T-helper 1 cell treated with Interleukin-12 subunit alpha and Interleukin-12 subunit beta and Interleukin-4 antibody, amounts not matched to agents 30 μg/mL and 1 μg/mL, for 36 hours (primary cell): Measurements from ENCODE around the gene PAPOLG.

Source experiments
- H3K27ac Mint-ChIP-seq: one replicate; pipeline ENCODE4 v1.8.0; 2021; ENCODE audit warnings: mild to moderate bottlenecking, mixed read lengths
- H3K27me3 Mint-ChIP-seq: one replicate; pipeline ENCODE4 v1.8.0; 2021; ENCODE audit warnings: low read depth, mixed read lengths
- H3K36me3 Mint-ChIP-seq: one replicate; pipeline ENCODE4 v1.8.0; 2021; ENCODE audit warnings: low read depth, mixed read lengths
- H3K4me1 Mint-ChIP-seq: one replicate; pipeline ENCODE4 v1.8.0; 2021; ENCODE audit warnings: low read depth, mixed read lengths
- H3K4me3 Mint-ChIP-seq: one replicate; pipeline ENCODE4 v1.8.0; 2021; ENCODE audit warnings: mild to moderate bottlenecking, moderate library complexity, mixed read lengths
- H3K9me3 Mint-ChIP-seq: one replicate; pipeline ENCODE4 v1.8.0; 2021; ENCODE audit warnings: mixed read lengths

PAPOLG gene

GRCh38 chr2:60756097-60757087 is at the start of gene PAPOLG:
Gene PAPOLG, plus strand, starts transcription at chr2:60756268. Its CDS starts 211 bp downstream, at chr2:60756479.
- H3K9me3 Mint-ChIP-seq: no peaks in the 10 kb centered on the region
- H3K27me3 Mint-ChIP-seq: no peaks in the 10 kb centered on the region
- peak within 1 kb of the TSS; percentile 99 for H3K27ac Mint-ChIP-seq
- H3K4me3 Mint-ChIP-seq: peak within 1 kb of the TSS; percentile 100
- peaks cover 15% of the 10 kb centered on the region for H3K36me3 Mint-ChIP-seq
- H3K4me1 Mint-ChIP-seq: peaks cover 19% of the 10 kb centered on the region

GRCh38 chr2:60707750-60708371 is 48.2 kb upstream of the PAPOLG start:
- no peaks in the 10 kb centered on the region for H3K36me3 Mint-ChIP-seq
- H3K9me3 Mint-ChIP-seq: no peaks in the 10 kb centered on the region
- H3K4me1 Mint-ChIP-seq: no peaks in the 10 kb centered on the region
- no peak overlapping the region for H3K27ac Mint-ChIP-seq
- peaks cover 14% of the 10 kb centered on the region for H3K27me3 Mint-ChIP-seq
- H3K4me3 Mint-ChIP-seq: no peak overlapping the region

GRCh38 chr2:60708630-60709320 is 47.3 kb upstream of the PAPOLG start:
- H3K27me3 Mint-ChIP-seq: peaks cover 14% of the 10 kb centered on the region
- H3K4me1 Mint-ChIP-seq: no peaks in the 10 kb centered on the region
- no peak overlapping the region for H3K27ac Mint-ChIP-seq
- no peaks in the 10 kb centered on the region for H3K36me3 Mint-ChIP-seq
- no peak overlapping the region for H3K4me3 Mint-ChIP-seq
- no peaks in the 10 kb centered on the region for H3K9me3 Mint-ChIP-seq

- H3K9me3 Mint-ChIP-seq: no peaks in the 10 kb centered on the region
- no peaks in the 10 kb centered on the region for H3K4me1 Mint-ChIP-seq
- no peaks in the 10 kb centered on the region for H3K36me3 Mint-ChIP-seq
- no peak overlapping the region for H3K27ac Mint-ChIP-seq
- H3K4me3 Mint-ChIP-seq: no peak overlapping the region
- peaks cover 12% of the 10 kb centered on the region for H3K27me3 Mint-ChIP-seq
Observed at GRCh38 chr2:60710707-60711106, 45.4 kb upstream of the PAPOLG start.

GRCh38 chr2:60715561-60715960 is 40.5 kb upstream of the PAPOLG start:
- H3K27ac Mint-ChIP-seq: no peak overlapping the region
- no peaks in the 10 kb centered on the region for H3K9me3 Mint-ChIP-seq
- H3K36me3 Mint-ChIP-seq: no peaks in the 10 kb centered on the region
- no peaks in the 10 kb centered on the region for H3K27me3 Mint-ChIP-seq
- H3K4me1 Mint-ChIP-seq: no peaks in the 10 kb centered on the region
- H3K4me3 Mint-ChIP-seq: no peak overlapping the region

GRCh38 chr2:60717691-60718090 is 38.4 kb upstream of the PAPOLG start:
- Mint-ChIP-seq H3K9me3 (no peaks in the 10 kb centered on the region), H3K27me3 (no peaks in the 10 kb centered on the region), H3K4me1 (no peaks in the 10 kb centered on the region), H3K27ac (no peak overlapping the region), H3K36me3 (no peaks in the 10 kb centered on the region), H3K4me3 (no peak overlapping the region)

- Mint-ChIP-seq H3K27ac (no peak overlapping the region), H3K9me3 (no peaks in the 10 kb centered on the region), H3K27me3 (peaks cover 4% of the 10 kb centered on the region), H3K4me1 (no peaks in the 10 kb centered on the region), H3K36me3 (no peaks in the 10 kb centered on the region), H3K4me3 (no peak overlapping the region)
Observed at GRCh38 chr2:60719331-60719730, 36.7 kb upstream of the PAPOLG start.

GRCh38 chr2:60725466-60725865 is 30.6 kb upstream of the PAPOLG start:
- H3K27me3 Mint-ChIP-seq: peaks cover 8% of the 10 kb centered on the region
- no peaks in the 10 kb centered on the region for H3K4me1 Mint-ChIP-seq
- peaks cover 4% of the 10 kb centered on the region for H3K9me3 Mint-ChIP-seq
- H3K27ac Mint-ChIP-seq: no peak overlapping the region
- H3K36me3 Mint-ChIP-seq: no peaks in the 10 kb centered on the region
- no peak overlapping the region for H3K4me3 Mint-ChIP-seq

- Mint-ChIP-seq H3K27ac (no peak overlapping the region), H3K27me3 (peaks cover 9% of the 10 kb centered on the region), H3K36me3 (no peaks in the 10 kb centered on the region), H3K9me3 (peaks cover 4% of the 10 kb centered on the region), H3K4me3 (no peak overlapping the region), H3K4me1 (peaks cover 2% of the 10 kb centered on the region)
Observed at GRCh38 chr2:60728855-60729254, 27.2 kb upstream of the PAPOLG start.

- H3K27ac Mint-ChIP-seq: no peak overlapping the region
- no peaks in the 10 kb centered on the region for H3K36me3 Mint-ChIP-seq
- H3K9me3 Mint-ChIP-seq: no peaks in the 10 kb centered on the region
- peaks cover 8% of the 10 kb centered on the region for H3K4me1 Mint-ChIP-seq
- H3K4me3 Mint-ChIP-seq: peak overlapping the region; percentile 84
- H3K27me3 Mint-ChIP-seq: peaks cover 49% of the 10 kb centered on the region
Observed at GRCh38 chr2:60735496-60736250, 20.4 kb upstream of the PAPOLG start.

- Mint-ChIP-seq H3K9me3 (no peaks in the 10 kb centered on the region), H3K36me3 (no peaks in the 10 kb centered on the region), H3K4me3 (no peak overlapping the region), H3K27me3 (peaks cover 46% of the 10 kb centered on the region), H3K4me1 (peaks cover 6% of the 10 kb centered on the region), H3K27ac (no peak overlapping the region)
Observed at GRCh38 chr2:60738679-60739078, 17.4 kb upstream of the PAPOLG start.

GRCh38 chr2:60739156-60739555 is 16.9 kb upstream of the PAPOLG start:
- Mint-ChIP-seq H3K27me3 (peaks cover 43% of the 10 kb centered on the region), H3K4me3 (no peak overlapping the region), H3K36me3 (no peaks in the 10 kb centered on the region), H3K9me3 (no peaks in the 10 kb centered on the region), H3K4me1 (peaks cover 6% of the 10 kb centered on the region), H3K27ac (no peak overlapping the region)

GRCh38 chr2:60741576-60741975 is 14.5 kb upstream of the PAPOLG start:
- Mint-ChIP-seq H3K9me3 (no peaks in the 10 kb centered on the region), H3K27ac (no peak overlapping the region), H3K4me1 (peaks cover 9% of the 10 kb centered on the region), H3K4me3 (no peak overlapping the region), H3K36me3 (no peaks in the 10 kb centered on the region), H3K27me3 (peaks cover 23% of the 10 kb centered on the region)

GRCh38 chr2:60742419-60742818 is 13.6 kb upstream of the PAPOLG start:
- H3K36me3 Mint-ChIP-seq: no peaks in the 10 kb centered on the region
- H3K27ac Mint-ChIP-seq: no peak overlapping the region
- no peak overlapping the region for H3K4me3 Mint-ChIP-seq
- H3K9me3 Mint-ChIP-seq: no peaks in the 10 kb centered on the region
- peaks cover 15% of the 10 kb centered on the region for H3K27me3 Mint-ChIP-seq
- peaks cover 9% of the 10 kb centered on the region for H3K4me1 Mint-ChIP-seq
